Liver (tissue), 9 donors: ENCODE results near the gene TMEM200A. TPM values are rescaled to one million over a fixed set of nuclear protein-coding genes. Genes with fewer than 3 reads are reported as not detected.

ENCODE experiments used
- DNase-seq: peaks from one replicate; pipeline ENCODE4 v3.0.0-alpha.2; 2017; ENCODE audit warnings: low spot score
- H3K27ac ChIP-seq, 2 donors: one replicate each; pipeline ENCODE4 v1.7.0; 2013; ENCODE audit warnings: inconsistent platforms in 2 of 2, low read length in 2 of 2, control low read depth in 1 of 2, low read depth in 1 of 2, mild to moderate bottlenecking in 1 of 2
- H3K27me3 ChIP-seq, 4 donors: one replicate each; pipeline versions ENCODE4 v1.6.1 to v1.7.0; 2013; ENCODE audit warnings: low read length in 3 of 4, inconsistent platforms in 1 of 4, mild to moderate bottlenecking in 1 of 4, moderate library complexity in 1 of 4; ENCODE audit not compliant: control insufficient read depth in 4 of 4, insufficient read depth in 4 of 4
- H3K36me3 ChIP-seq, 4 donors: one replicate each; pipeline versions ENCODE4 v1.6.1 to v1.7.0; 2013; ENCODE audit warnings: low read length in 3 of 4, mild to moderate bottlenecking in 3 of 4, low read depth in 1 of 4, moderate library complexity in 1 of 4; ENCODE audit not compliant: control insufficient read depth in 4 of 4, insufficient read depth in 3 of 4
- H3K4me1 ChIP-seq, 4 donors: one replicate each; pipeline versions ENCODE4 v1.6.1 to v1.7.0; 2013; ENCODE audit warnings: low read length in 3 of 4, mild to moderate bottlenecking in 3 of 4, moderate library complexity in 1 of 4; ENCODE audit not compliant: control insufficient read depth in 4 of 4, insufficient read depth in 4 of 4
- H3K4me3 ChIP-seq, 3 donors: one replicate each; pipeline versions ENCODE4 v1.6.1 to v1.7.0; 2013; ENCODE audit warnings: low read length in 3 of 3, control low read depth in 1 of 3, low read depth in 1 of 3, mild to moderate bottlenecking in 1 of 3
- H3K9ac ChIP-seq, 2 donors: one replicate each; pipeline ENCODE4 v1.7.0; 2013; ENCODE audit warnings: low read length in 2 of 2, mild to moderate bottlenecking in 2 of 2, moderate library complexity in 2 of 2, control low read depth in 1 of 2, low read depth in 1 of 2
- H3K9me3 ChIP-seq, 4 donors: one replicate each; pipeline versions ENCODE4 v1.6.1 to v1.7.0; 2013; ENCODE audit warnings: low read length in 3 of 4; ENCODE audit not compliant: control insufficient read depth in 4 of 4
- ATF3 ChIP-seq: IDR thresholded peaks from 2 replicates; pipeline ENCODE4 v1.6.1; 2016; ENCODE audit warnings: antibody characterized with exemption
- EGR1 ChIP-seq, 2 donors: IDR thresholded peaks; 2 replicates each; pipeline ENCODE4 v1.6.1; 2016 to 2018; ENCODE audit warnings: antibody characterized with exemption in 2 of 2, low read depth in 2 of 2
- FOXA1 ChIP-seq: IDR thresholded peaks from 2 replicates; pipeline ENCODE4 v1.6.1; 2016; ENCODE audit warnings: antibody characterized with exemption
- FOXA2 ChIP-seq: IDR thresholded peaks from 2 replicates; pipeline ENCODE4 v1.6.1; 2016; ENCODE audit warnings: antibody characterized with exemption
- GABPA ChIP-seq, 2 donors: IDR thresholded peaks in 1 of 2; conservative IDR thresholded peaks in 1 of 2; 2 replicates each; pipeline ENCODE4 v1.6.1; 2016; ENCODE audit warnings: antibody characterized with exemption in 2 of 2, mild to moderate bottlenecking in 1 of 2, moderate library complexity in 1 of 2
- HNF4A ChIP-seq, 2 donors: conservative IDR thresholded peaks; 2 replicates each; pipeline ENCODE4 v1.6.1; 2016; ENCODE audit warnings: antibody characterized with exemption in 2 of 2, mild to moderate bottlenecking in 2 of 2
- HNF4G ChIP-seq: IDR thresholded peaks from 2 replicates; pipeline ENCODE4 v1.6.1; 2016; ENCODE audit warnings: antibody characterized with exemption
- JUND ChIP-seq, 2 donors: IDR thresholded peaks; 2 replicates each; pipeline ENCODE4 v1.6.1; 2016; ENCODE audit warnings: antibody characterized with exemption in 2 of 2
- MAX ChIP-seq: IDR thresholded peaks from 2 replicates; pipeline ENCODE4 v1.6.1; 2016; ENCODE audit warnings: antibody characterized with exemption
- NR2F2 ChIP-seq: IDR thresholded peaks from 2 replicates; pipeline ENCODE4 v1.6.1; 2016; ENCODE audit warnings: antibody characterized with exemption
- REST ChIP-seq: IDR thresholded peaks from 2 replicates; pipeline ENCODE4 v1.6.1; 2016; ENCODE audit warnings: antibody characterized with exemption, mild to moderate bottlenecking
- SP1 ChIP-seq: IDR thresholded peaks from 2 replicates; pipeline ENCODE4 v1.6.1; 2018; ENCODE audit warnings: antibody characterized with exemption, mild to moderate bottlenecking
- TAF1 ChIP-seq: conservative IDR thresholded peaks from 2 replicates; pipeline ENCODE4 v1.6.1; 2016; ENCODE audit warnings: antibody characterized with exemption, mild to moderate bottlenecking
- WGBS: extraction: QIAGEN DNeasy Blood & Tissue Kit; methylation state at CpG from one replicate; pipeline ENCODE4 v1.1.7; 2013; 5-methylcytosine and 5-hydroxymethylcytosine counted together
- polyA plus RNA-seq, 2 donors: library from polyadenylated mRNA; stranded (reverse) in 1 of 2; unstranded in 1 of 2; fragments of 200-250 nt in 1 of 2; fragments of >200 nt in 1 of 2; fragmentation: Nextera tagmentation in 1 of 2; extraction: Ambion mirVana in 1 of 2; gene quantifications; one replicate each; pipeline versions ENCODE4 v1.2.1 to v1.2.3, GENCODE V29; 2013 to 2015
- total RNA-seq, 2 donors: library from RNA; depleted of rRNA; stranded (reverse); fragments of >200 nt; gene quantifications; one replicate each; pipeline ENCODE4 v1.2.3, GENCODE V29; 2014
- TF ChIP-seq, protein P1 (sequence below): IDR thresholded peaks from 2 replicates; pipeline ENCODE4 v1.6.1; 2016; ENCODE audit warnings: antibody characterized with exemption
- TF ChIP-seq, protein P2 (sequence below): fragments of 150-350 bp; IDR thresholded peaks from 2 replicates; pipeline ENCODE4 v1.5.1; 2017; ENCODE audit warnings: improper control_type of control experiment, low read depth, low read length; ENCODE audit not compliant: missing input control
- donor health status: healthy.
- donor health status: healthy.
- donor health status: healthy.
- donor health status: healthy.
- donor health status: healthy.

The TMEM200A gene
- total and polyA plus RNA-seq, 4 donors: 0.08 to 0.33 (median 0.09) TPM

DNA sequence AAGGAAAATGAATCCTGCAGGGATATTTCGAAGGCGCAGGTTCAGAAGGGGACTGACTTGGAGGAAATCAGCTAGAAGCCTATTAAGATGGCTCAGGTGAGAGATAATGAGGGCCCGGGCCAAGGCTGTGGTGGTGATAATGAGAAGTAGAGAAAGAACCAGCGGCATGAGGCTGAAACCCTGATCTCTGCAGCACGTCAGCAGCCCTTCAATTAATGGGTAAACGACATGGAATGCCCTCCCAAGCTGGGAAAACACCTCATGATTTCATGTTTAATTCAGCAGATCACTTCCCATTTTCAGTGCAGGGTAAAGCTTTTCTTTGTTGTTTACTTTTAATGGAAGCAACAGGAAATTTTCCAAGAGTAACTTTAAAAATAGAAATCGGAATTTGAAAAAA, 104.9 kb downstream of the TMEM200A start:
- DNase-seq: no peak
- no peak overlapping the region for H3K9ac ChIP-seq
- no peak overlapping the region for H3K27ac ChIP-seq
- no peak overlapping the region for H3K4me3 ChIP-seq
- peaks cover 0 to 5% (median 3%) of the 10 kb centered on the region in 4 donors for H3K9me3 ChIP-seq
- no peaks in the 10 kb centered on the region for H3K27me3 ChIP-seq
- TF ChIP-seq FOXA2 (no peak), SP1 (no peak), HNF4A (conservative IDR thresholded peaks at IDR 0.05) (no peak), HNF4G (no peak), MAX (no peak), TAF1 (no peak), JUND (IDR thresholded peaks at IDR 0.05) (no peak), EGR1 (IDR thresholded peaks at IDR 0.05; ENCODE audit: low read depth in 2 of 2) (no peak), REST (no peak), GABPA (IDR thresholded peaks at IDR 0.05 in 1 of 2, conservative IDR thresholded peaks at IDR 0.05 in 1 of 2) (no peak), NR2F2 (no peak), FOXA1 (no peak), ATF3 (no peak)
- TF ChIP-seq, protein P1, sequence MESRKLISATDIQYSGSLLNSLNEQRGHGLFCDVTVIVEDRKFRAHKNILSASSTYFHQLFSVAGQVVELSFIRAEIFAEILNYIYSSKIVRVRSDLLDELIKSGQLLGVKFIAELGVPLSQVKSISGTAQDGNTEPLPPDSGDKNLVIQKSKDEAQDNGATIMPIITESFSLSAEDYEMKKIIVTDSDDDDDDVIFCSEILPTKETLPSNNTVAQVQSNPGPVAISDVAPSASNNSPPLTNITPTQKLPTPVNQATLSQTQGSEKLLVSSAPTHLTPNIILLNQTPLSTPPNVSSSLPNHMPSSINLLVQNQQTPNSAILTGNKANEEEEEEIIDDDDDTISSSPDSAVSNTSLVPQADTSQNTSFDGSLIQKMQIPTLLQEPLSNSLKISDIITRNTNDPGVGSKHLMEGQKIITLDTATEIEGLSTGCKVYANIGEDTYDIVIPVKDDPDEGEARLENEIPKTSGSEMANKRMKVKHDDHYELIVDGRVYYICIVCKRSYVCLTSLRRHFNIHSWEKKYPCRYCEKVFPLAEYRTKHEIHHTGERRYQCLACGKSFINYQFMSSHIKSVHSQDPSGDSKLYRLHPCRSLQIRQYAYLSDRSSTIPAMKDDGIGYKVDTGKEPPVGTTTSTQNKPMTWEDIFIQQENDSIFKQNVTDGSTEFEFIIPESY: no peak
- TF ChIP-seq, protein P2, sequence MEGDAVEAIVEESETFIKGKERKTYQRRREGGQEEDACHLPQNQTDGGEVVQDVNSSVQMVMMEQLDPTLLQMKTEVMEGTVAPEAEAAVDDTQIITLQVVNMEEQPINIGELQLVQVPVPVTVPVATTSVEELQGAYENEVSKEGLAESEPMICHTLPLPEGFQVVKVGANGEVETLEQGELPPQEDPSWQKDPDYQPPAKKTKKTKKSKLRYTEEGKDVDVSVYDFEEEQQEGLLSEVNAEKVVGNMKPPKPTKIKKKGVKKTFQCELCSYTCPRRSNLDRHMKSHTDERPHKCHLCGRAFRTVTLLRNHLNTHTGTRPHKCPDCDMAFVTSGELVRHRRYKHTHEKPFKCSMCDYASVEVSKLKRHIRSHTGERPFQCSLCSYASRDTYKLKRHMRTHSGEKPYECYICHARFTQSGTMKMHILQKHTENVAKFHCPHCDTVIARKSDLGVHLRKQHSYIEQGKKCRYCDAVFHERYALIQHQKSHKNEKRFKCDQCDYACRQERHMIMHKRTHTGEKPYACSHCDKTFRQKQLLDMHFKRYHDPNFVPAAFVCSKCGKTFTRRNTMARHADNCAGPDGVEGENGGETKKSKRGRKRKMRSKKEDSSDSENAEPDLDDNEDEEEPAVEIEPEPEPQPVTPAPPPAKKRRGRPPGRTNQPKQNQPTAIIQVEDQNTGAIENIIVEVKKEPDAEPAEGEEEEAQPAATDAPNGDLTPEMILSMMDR: no peak
- H3K4me1 ChIP-seq: no peaks in the 10 kb centered on the region
- no peaks in the 10 kb centered on the region for H3K36me3 ChIP-seq
- WGBS: 72% methylated on average over 7 of the region's 7 CpGs

- Histone ChIP-seq H3K9me3 (peaks cover 0 to 5% (median 3%) of the 10 kb centered on the region in 4 donors), H3K36me3 (no peaks in the 10 kb centered on the region), H3K27ac (no peak overlapping the region), H3K4me1 (no peaks in the 10 kb centered on the region), H3K9ac (no peak overlapping the region), H3K4me3 (no peak overlapping the region), H3K27me3 (no peaks in the 10 kb centered on the region)
- 79% methylated on average over 5 of the region's 5 CpGs for WGBS
- DNase-seq: no peak
- TF ChIP-seq REST (no peak), HNF4A (conservative IDR thresholded peaks at IDR 0.05) (no peak), FOXA1 (no peak), NR2F2 (no peak), JUND (IDR thresholded peaks at IDR 0.05) (no peak), MAX (no peak), HNF4G (no peak)
- TF ChIP-seq, protein P1: no peak
Measured at GRCh38 chr6:130473886-130474285, 108.1 kb downstream of the TMEM200A start.
